HG03159 (cell line): ENCODE measurements around the gene PTPRE.

Experiments
- ATAC-seq: cut with Tn5 transposase; IDR thresholded peaks from one replicate; pipeline ENCODE4 v1.9.1; 2021; ENCODE audit warnings: mild to moderate bottlenecking, moderate library complexity; ENCODE audit not compliant: unreplicated experiment

PTPRE gene

DNA sequence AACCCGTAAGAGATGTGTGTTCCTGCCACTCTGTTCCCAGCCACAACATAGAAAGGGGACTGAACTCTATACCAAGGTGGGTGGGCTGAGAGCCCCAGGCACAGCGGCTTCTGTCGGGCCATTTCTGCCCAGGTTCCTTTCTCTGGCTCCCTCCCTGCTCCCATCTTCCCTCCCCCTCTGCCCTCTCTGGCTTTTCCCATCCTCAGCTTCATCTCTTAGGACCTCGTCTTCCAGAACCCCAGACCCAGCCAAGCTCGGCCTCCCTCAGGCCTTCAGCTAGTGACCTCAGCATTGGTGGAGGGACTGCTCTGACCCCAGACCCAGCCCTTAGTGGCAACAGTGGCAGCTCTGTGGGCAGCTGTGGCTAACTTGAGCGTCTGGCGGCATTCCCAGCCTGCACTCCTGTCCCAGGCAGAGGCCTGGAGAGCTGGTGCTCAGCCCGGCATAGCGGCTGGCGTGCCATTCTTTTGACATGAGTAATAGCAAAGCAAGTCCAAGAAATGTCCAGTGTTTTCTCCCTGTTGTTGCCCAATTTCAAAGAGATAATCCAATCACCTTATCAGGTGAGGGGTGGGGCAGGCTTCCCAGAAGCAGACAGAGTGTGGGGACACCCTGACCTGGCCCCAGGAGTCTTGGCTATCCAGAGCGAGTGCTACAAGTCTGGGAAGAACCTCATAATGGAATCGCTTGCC is 15.9 kb downstream of the PTPRE start:
- no peak for ATAC-seq

GRCh38 chr10:127923646-127924045 is 16.7 kb downstream of the PTPRE start:
- ATAC-seq = no peak

GRCh38 chr10:127925471-127926207 is 18.7 kb downstream of the PTPRE start:
- ATAC-seq = no peak

GRCh38 chr10:127926455-127926854 is 19.6 kb downstream of the PTPRE start:
- ATAC-seq = no peak

GRCh38 chr10:127928021-127928806 is 21.3 kb downstream of the PTPRE start:
- no peak for ATAC-seq

- ATAC-seq = no peak
Measured at GRCh38 chr10:127932521-127933270, 25.8 kb downstream of the PTPRE start.

DNA sequence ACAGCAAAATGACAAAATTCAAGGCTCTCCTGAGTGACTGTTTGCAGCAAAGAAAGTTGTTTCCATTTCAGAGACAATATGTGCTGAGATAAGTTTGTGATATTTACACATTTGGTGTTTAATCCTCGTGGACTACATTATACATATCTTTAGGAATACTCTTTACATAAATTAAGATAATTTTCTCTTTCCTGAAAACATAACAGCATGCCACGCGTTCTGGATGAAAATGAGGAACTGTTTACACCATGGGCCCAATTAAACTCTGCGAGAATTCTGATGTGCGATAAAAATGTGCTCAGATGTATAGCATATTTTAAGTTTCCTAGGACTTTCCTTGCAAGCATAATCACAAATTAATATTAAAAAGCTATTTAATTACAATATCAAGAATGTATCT is 26.4 kb downstream of the PTPRE start:
- no peak for ATAC-seq

- no peak for ATAC-seq
Measured at GRCh38 chr10:127934383-127934782, 27.5 kb downstream of the PTPRE start.

GRCh38 chr10:127935071-127935561 is 28.2 kb downstream of the PTPRE start:
- no peak for ATAC-seq

DNA sequence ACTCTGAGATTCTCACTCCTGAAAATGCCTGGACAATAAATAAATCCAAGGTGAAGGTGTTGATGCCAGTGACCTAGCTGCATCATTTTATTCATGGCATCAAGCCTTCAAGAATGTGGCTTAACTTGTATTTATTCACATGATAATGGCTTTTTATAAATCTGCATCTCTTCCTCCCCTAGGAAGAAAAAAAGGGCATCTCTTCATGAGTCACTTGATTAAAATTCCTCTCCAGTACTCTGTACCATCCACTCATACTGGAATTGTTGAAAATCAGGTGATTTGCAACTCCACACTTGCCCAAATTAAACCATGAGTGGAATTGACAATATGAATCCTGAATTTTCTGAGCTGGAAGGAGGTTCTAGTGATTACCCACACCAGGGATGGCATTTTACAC is 30.2 kb downstream of the PTPRE start:
- no peak for ATAC-seq

GRCh38 chr10:127937915-127938463 is 31.1 kb downstream of the PTPRE start:
- no peak for ATAC-seq

DNA sequence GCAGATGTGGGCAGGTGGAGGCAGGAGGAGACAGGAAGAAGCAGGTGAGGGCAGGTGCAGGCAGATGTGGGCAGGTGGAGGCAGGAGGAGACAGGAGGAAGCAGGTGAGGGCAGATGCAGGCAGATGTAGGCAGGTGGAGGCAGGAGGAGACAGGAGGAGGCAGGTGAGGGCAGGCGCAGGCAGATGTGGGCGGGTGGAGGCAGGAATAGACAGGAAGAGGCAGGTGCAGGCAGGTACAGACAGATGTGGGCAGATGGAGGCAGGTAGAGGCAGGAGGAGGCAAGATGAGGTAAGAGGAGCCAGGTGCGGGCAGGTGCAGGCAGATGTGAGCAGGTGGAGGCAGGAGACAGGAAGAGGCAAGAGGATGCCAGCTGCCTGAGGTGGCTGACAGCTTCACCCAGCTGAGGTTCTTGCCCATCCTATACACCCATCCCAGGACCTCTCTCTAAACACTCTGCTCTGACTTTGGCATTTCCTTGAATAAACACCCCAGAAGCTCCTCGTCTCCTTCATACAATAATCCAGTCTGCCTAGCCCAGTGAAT is 33.0 kb downstream of the PTPRE start:
- ATAC-seq = no peak

- ATAC-seq = no peak
Measured at GRCh38 chr10:127940866-127941640, 34.1 kb downstream of the PTPRE start.

DNA sequence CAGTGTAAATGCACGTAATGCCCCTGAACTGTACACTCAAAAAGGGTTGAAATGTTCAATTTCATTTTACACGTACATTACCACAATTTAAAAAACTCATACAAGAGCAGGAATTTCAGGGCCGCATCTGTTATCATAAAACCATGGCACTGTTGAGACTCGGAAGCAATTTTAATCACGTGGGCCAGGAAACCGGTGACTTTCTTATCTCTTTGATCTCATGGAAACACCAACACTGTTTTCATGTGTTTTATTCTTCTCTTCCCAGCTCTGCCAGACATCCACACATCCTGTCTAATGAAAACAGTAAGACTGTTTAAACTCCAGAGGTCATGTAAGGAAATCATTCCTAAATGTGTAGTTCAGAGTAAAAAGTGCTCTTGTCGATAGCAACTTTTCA is 35.9 kb downstream of the PTPRE start:
- no peak for ATAC-seq

DNA sequence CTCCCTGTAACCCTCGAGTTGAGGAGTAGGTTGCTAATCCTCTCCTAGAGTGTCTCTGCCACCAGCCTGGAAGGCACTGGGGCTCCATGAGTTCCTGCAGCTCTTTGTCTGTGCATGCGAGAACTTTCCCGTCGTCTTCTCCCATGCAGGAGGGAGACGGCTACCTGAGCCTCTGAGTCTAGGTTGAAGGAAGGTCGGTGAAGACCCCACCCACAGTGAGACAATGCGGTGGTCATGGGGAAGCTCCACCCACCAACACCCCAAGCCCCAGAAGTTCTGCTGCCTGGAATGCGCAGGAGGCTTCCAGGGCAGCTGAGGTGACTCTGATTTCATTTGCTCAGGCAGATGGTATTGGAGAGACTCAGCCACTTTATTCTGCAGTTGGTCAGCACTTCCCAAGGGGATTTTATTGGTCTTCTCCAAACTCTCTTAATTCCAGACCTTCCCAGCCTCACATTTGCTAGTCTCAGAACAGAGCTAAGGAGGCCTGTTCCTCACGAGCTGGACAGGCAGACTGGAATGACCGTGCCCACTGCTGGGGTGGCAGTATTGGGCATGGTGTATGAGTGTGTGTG is 36.5 kb downstream of the PTPRE start:
- ATAC-seq = no peak

- ATAC-seq = no peak
Measured at GRCh38 chr10:127944256-127944655, 37.4 kb downstream of the PTPRE start.

GRCh38 chr10:127945341-127945758 is 38.4 kb downstream of the PTPRE start:
- ATAC-seq = no peak

DNA sequence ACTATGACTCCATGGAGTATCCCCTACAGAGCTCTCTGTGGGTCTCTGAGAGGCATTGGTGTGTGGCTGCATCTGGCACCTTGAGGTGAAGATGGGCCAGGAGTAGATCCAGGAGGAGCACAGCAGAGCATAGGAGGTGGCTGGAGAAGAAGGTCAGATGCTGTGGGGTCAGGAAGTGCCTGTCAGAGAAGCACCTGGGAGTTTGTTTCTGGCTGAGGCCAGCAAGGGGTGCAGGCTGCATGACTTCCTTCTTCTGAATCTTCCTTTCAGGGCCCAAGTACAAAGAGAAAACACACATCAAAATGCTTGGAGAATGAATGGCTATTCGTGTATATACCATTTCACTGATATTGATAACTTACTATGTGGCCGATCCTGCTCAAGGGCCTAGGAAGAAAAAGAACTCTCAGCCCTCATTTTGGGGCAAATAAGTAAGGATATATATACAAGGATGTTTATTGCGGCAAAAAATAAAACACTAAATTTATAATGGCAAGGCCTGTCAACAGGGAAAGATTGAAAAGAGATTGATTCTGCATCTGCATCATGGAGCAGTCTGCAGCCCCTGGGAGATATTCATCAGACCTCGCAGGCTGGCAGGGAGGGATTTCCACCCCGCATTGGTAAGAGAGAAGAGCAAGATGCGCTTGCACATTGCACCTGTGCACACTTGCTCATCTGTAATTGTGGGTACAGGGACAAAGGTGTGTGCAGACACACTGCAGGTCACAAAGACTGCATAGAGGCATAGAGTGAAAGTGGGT is 39.2 kb downstream of the PTPRE start:
- ATAC-seq = no peak
